Esophagus muscularis mucosa (tissue), 4 donors: ENCODE results near the gene ECE1. TPM values are rescaled to one million over a fixed set of nuclear protein-coding genes. Genes with fewer than 3 reads are reported as not detected.

Source experiments
- DNase-seq: peaks from one replicate; pipeline ENCODE4 v3.0.0-alpha.2; 2017; ENCODE audit errors: extremely low spot score
- H3K27ac ChIP-seq, 4 donors: fragments of 200-600 bp; sonication (generic); replicated peaks in 1 of 4; 1 replicate in 3 of 4; 2 replicates in 1 of 4; pipeline ENCODE4 v1.5.1; 2016 to 2019; ENCODE audit warnings: mild to moderate bottlenecking in 1 of 4
- H3K27me3 ChIP-seq, 4 donors: fragments of 200-600 bp; sonication (generic); one replicate each; pipeline versions ENCODE4 v1.5.1 to v1.6.0; 2016 to 2019
- H3K36me3 ChIP-seq, 4 donors: fragments of 200-600 bp; sonication (generic); one replicate each; pipeline ENCODE4 v1.5.1; 2016 to 2019
- H3K4me1 ChIP-seq, 4 donors: fragments of 200-600 bp; sonication (generic); one replicate each; pipeline ENCODE4 v1.5.1; 2016 to 2019
- H3K4me3 ChIP-seq, 4 donors: fragments of 200-600 bp; sonication (generic); 1 replicate in 2 of 4; 2 replicates in 2 of 4; pipeline ENCODE4 v1.5.1; 2016 to 2019; ENCODE audit warnings: mild to moderate bottlenecking in 4 of 4, moderate library complexity in 1 of 4
- H3K9me3 ChIP-seq, 4 donors: fragments of 200-600 bp; sonication (generic); 1 replicate in 3 of 4; 2 replicates in 1 of 4; pipeline ENCODE4 v1.5.1; 2016 to 2019
- EP300 ChIP-seq: sonication (generic); formaldehyde crosslinking; IDR thresholded peaks from one replicate; pipeline ENCODE4 v1.6.1; 2017; ENCODE audit warnings: antibody characterized with exemption
- POLR2A ChIP-seq: fragments of 450-650 bp; IDR thresholded peaks from one replicate; pipeline ENCODE4 v1.6.1; 2017; ENCODE audit warnings: antibody characterized with exemption, moderate library complexity, mild to moderate bottlenecking, low read depth
- POLR2AphosphoS5 ChIP-seq, 2 donors: sonication (generic); formaldehyde crosslinking; IDR thresholded peaks; one replicate each; pipeline ENCODE4 v1.6.1; 2017; ENCODE audit warnings: antibody characterized with exemption in 2 of 2
- whole genome bisulfite sequencing: methylation state at CpG from one replicate; pipeline ENCODE4 v1.1.5; 2018; 5-methylcytosine and 5-hydroxymethylcytosine counted together
- intact Hi-C: fragments of 100-400 bp; cut with DNase I; formaldehyde crosslinking; loops from one replicate; pipeline ENCODE4 v1.15.1; 2023
- total RNA-seq, 4 donors: library from RNA; depleted of rRNA; stranded (reverse); fragments of >200 nt; gene quantifications; one replicate each; pipeline versions ENCODE4 v1.1.0 to v1.2.1, GENCODE V29; 2016
- TF ChIP-seq, protein P1 (sequence below), 3 experiments: fragments of 200-600 bp in 2 of 3; fragments of 450-650 bp in 1 of 3; sonication (generic) in 2 of 3; IDR thresholded peaks; one replicate each; pipeline ENCODE4 v1.5.1; 2017 to 2019; ENCODE audit warnings: antibody characterized with exemption in 3 of 3, mild to moderate bottlenecking in 2 of 3, moderate library complexity in 1 of 3

The ECE1 gene
- total RNA-seq, 4 donors from 2014 or later = 53.6 to 101 (median 80.7) TPM

DNA sequence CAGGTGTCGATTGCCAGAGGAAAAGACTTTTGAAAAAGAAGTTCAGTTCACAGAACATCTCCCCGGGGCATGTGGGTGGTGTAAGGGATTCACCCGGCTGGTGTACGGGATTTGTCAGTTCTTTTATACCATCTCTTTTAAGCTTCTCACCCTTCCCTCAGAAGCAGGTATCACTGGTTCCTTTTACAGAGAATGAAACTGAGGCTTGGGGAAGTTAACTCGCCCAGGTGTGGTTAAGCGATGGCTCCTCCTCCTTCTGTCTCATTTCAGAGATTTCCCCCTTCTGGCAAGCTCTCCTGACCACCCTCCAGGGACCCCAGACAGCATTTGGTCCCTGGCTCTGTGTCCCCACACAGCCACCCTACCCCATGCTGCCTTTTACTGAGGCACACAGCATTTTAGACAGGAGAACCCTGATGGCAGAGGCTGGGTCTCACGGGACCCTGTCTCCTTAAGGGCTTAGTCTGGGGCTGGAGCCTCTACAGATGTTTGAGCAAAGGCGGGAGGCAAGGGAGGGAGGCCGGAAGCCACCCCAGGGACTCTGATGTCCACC is 2.8 kb upstream of the ECE1 start:
- H3K4me1 ChIP-seq = peaks cover 36 to 74% (median 69%) of the 10 kb centered on the region in 4 donors
- no peaks in the 10 kb centered on the region for H3K27me3 ChIP-seq
- H3K4me3 ChIP-seq = peak overlapping the region in 1 of 4 donors; percentile 18
- intact Hi-C loops = loop anchor here (5.0 kb wide), 1 partner anchor 39 kb away; no protein-coding TSS in a partner anchor
- H3K36me3 ChIP-seq = peaks cover 0 to 1% (median 0%) of the 10 kb centered on the region in 4 donors
- DNase-seq = no peak
- 80% methylated on average over 8 of the region's 9 CpGs for WGBS
- H3K27ac ChIP-seq = peak overlapping the region; percentile 29 to 50 (median 45)
- no peak for TF ChIP-seq POLR2A
- TF ChIP-seq, protein P1, sequence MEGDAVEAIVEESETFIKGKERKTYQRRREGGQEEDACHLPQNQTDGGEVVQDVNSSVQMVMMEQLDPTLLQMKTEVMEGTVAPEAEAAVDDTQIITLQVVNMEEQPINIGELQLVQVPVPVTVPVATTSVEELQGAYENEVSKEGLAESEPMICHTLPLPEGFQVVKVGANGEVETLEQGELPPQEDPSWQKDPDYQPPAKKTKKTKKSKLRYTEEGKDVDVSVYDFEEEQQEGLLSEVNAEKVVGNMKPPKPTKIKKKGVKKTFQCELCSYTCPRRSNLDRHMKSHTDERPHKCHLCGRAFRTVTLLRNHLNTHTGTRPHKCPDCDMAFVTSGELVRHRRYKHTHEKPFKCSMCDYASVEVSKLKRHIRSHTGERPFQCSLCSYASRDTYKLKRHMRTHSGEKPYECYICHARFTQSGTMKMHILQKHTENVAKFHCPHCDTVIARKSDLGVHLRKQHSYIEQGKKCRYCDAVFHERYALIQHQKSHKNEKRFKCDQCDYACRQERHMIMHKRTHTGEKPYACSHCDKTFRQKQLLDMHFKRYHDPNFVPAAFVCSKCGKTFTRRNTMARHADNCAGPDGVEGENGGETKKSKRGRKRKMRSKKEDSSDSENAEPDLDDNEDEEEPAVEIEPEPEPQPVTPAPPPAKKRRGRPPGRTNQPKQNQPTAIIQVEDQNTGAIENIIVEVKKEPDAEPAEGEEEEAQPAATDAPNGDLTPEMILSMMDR (IDR thresholded peaks at IDR 0.05) = no peak
- TF ChIP-seq EP300 = no peak
- TF ChIP-seq POLR2AphosphoS5 (IDR thresholded peaks at IDR 0.05) = no peak
- no peaks in the 10 kb centered on the region for H3K9me3 ChIP-seq

DNA sequence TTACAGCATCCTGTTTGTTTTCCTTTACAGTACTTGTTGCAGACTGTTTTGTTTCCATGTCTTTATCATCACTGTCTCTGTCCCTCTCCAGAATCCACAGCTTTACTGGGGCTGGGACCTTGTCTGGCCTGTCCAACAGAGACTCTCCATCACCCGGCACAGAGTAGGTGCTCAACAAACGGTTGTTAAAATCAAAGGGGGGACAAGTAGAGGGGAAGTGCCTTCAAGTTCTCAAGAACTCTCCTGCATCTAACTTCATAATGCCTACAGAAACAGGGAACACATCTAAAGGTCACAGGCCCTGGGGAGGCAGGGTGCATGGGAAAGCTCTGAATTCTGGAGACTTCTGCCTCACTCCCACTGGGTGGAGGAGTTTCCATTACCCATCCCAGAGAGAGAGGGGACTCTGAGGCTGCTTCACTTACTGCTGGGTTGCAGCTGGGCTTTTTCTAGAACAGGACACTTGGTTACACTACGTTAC is 2.3 kb upstream of the ECE1 start:
- TF ChIP-seq POLR2AphosphoS5 (IDR thresholded peaks at IDR 0.05) (no peak), EP300 (no peak), POLR2A (no peak)
- TF ChIP-seq, protein P1 (IDR thresholded peaks at IDR 0.05) = no peak
- DNase-seq = no peak
- peak overlapping the region; percentile 29 to 50 (median 45) for H3K27ac ChIP-seq
- no peaks in the 10 kb centered on the region for H3K27me3 ChIP-seq
- 81% methylated on average over 3 of the region's 3 CpGs for WGBS
- no peaks in the 10 kb centered on the region for H3K9me3 ChIP-seq
- H3K4me3 ChIP-seq = no peak overlapping the region
- intact Hi-C loops = loop anchor here (5.0 kb wide), 1 partner anchor 40 kb away; no protein-coding TSS in a partner anchor
- H3K4me1 ChIP-seq = peaks cover 36 to 71% (median 67%) of the 10 kb centered on the region in 4 donors
- H3K36me3 ChIP-seq = no peaks in the 10 kb centered on the region

DNA sequence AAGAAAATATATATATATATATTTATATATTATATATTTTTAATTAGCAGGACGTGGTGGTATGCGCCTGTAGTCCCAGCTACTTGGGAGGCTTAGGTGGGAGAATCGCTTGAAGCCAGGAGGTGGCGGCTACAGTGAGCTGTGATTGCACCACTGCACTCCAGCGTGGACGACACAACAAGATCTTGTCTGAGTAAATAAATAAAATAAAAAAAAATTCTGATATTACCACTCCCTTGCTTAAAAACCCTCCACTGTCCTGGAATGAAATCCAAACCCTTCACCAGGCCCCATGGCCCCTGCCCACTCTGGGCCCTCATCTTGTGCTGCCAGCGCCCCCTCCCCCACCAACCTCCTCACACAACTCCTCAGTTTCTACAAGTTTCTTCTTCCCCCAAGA is 1.7 kb upstream of the ECE1 start:
- Histone ChIP-seq H3K27me3 (no peaks in the 10 kb centered on the region), H3K27ac (peak overlapping the region in 2 of 4 donors; percentile 43 to 47), H3K36me3 (peaks cover 0 to 3% (median 0%) of the 10 kb centered on the region in 4 donors), H3K4me1 (peaks cover 36 to 68% (median 67%) of the 10 kb centered on the region in 4 donors), H3K4me3 (no peak overlapping the region), H3K9me3 (no peaks in the 10 kb centered on the region)
- TF ChIP-seq POLR2A (no peak), EP300 (no peak), POLR2AphosphoS5 (IDR thresholded peaks at IDR 0.05) (no peak)
- TF ChIP-seq, protein P1 (IDR thresholded peaks at IDR 0.05) = no peak
- DNase-seq = no peak
- WGBS = 92% methylated on average over 7 of the region's 7 CpGs
- intact Hi-C loops = loop anchor here (5.0 kb wide), 1 partner anchor 40 kb away; no protein-coding TSS in a partner anchor

DNA sequence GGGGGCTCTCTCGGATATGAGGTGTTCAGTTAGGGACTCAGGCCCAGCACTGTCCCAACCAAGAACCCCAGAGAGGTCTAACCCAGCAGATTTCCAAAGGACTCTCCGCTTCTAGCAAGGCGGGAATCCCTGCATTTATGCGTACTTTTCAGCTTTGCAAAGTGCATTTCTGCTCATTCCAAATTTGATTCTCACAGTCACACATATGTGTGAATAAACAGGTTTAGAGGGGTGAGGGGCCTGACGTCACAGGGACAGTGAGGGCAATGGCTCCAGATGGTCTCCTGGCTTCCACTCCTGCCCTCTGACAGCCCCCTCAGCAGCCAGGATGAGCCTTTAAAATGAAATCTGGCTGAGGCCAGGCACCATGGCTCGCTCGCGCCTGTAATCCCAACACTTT is 921 bp upstream of the ECE1 start:
- peak overlapping the region; percentile 66 to 71 (median 68) for H3K27ac ChIP-seq
- 96% methylated on average over 7 of the region's 8 CpGs for WGBS
- no peak for DNase-seq
- intact Hi-C loops = loop anchor here (5.0 kb wide), 1 partner anchor 41 kb away; no protein-coding TSS in a partner anchor
- H3K4me1 ChIP-seq = peaks cover 36 to 66% (median 61%) of the 10 kb centered on the region in 4 donors
- TF ChIP-seq, protein P1 (IDR thresholded peaks at IDR 0.05) = no peak
- no peak overlapping the region for H3K4me3 ChIP-seq
- peaks cover 0 to 3% (median 0%) of the 10 kb centered on the region in 4 donors for H3K36me3 ChIP-seq
- H3K9me3 ChIP-seq = no peaks in the 10 kb centered on the region
- no peaks in the 10 kb centered on the region for H3K27me3 ChIP-seq
